Measurements from ENCODE around the gene CTU2. TPM values are rescaled to one million over a fixed set of nuclear protein-coding genes. Genes with fewer than 3 reads are reported as not detected.

The CTU2 gene
- total and polyA plus RNA-seq, 10 of the 15 experiments (the other 5 are each of a cell fraction or from before 2014, with no cell fraction given), result 0.32 to 44.5 (median 18.2) TPM

GRCh38 chr16:88699180-88699579, 7.1 kb upstream of the CTU2 start (continued):
- no peak for TF ChIP-seq JUND (IDR thresholded peaks at IDR 0.05; ENCODE audit: low read depth, low read length)
- TF ChIP-seq IRF4 (IDR thresholded peaks at IDR 0.05; ENCODE audit: low read depth, low read length), result no peak
- no peak for TF ChIP-seq MLLT1 (IDR thresholded peaks at IDR 0.05)
- no peak for TF ChIP-seq FOS (IDR thresholded peaks at IDR 0.05; ENCODE audit: borderline replicate concordance, extremely low read depth, insufficient read length)
- no peak for TF ChIP-seq PRDM15 (CRISPR knock-in tag; IDR thresholded peaks at IDR 0.05)

GRCh38 chr16:88700322-88700635, 6.0 kb upstream of the CTU2 start:
- intact Hi-C loops (cut with micrococcal nuclease; ENCODE audit: unreplicated experiment), result no loop called here
- POLR2A ChIA-PET, result interaction anchor here (0.8 to 2.3 kb wide), 7 partner anchors 8 to 51 kb away, joined by 3 to 6 read pairs (median 4); partner anchors contain the start of genes MVD and SNAI3
- peak overlapping the region; percentile 95 for H3K4me2 ChIP-seq (ENCODE audit: control insufficient read depth, insufficient read depth)

More at GRCh38 chr16:88700322-88700635, 6.0 kb upstream of the CTU2 start:
- H3K4me3 ChIP-seq, result peak overlapping the region; percentile 65; the same call in 1 of the 2 replicates
- H2AFZ ChIP-seq (ENCODE audit: control insufficient read depth, low read depth, low read length), result peak overlapping the region; percentile 58; the same call in 1 of the 2 replicates
- no TSS peak for BruUV-seq (replicated peaks)
- DNase-seq (ENCODE audit: low read depth, low spot score) (no peak), FAIRE-seq (peak; percentile 71), ATAC-seq (no peak)
- 16% methylated on average over 14 of the region's 14 CpGs for WGBS (ENCODE audit: insufficient coverage, insufficient replicate concordance, low lambda C conversion rate, missing lambda C conversion rate)
- CTCF ChIA-PET, result interaction anchor here (0.5 to 3.3 kb wide), 8 partner anchors 9 to 152 kb away, joined by 3 to 26 read pairs (median 6); partner anchors contain the start of gene MVD
- RAD21 ChIA-PET (ENCODE audit: unreplicated experiment), result interaction anchor here (2.5 kb wide), 1 partner anchor 19 kb away, joined by 10 read pairs; no protein-coding TSS in a partner anchor
- H4K20me1 ChIP-seq (ENCODE audit: control insufficient read depth, insufficient read depth), result no peaks in the 10 kb centered on the region
- SMC1A ChIA-PET (ENCODE audit: uncharacterized antibody, unreplicated experiment), result interaction anchor here (0.7 to 1.9 kb wide), 5 partner anchors 12 to 129 kb away, joined by 3 to 7 read pairs (median 3); no protein-coding TSS in a partner anchor
- peak overlapping the region; percentile 75 for H3K9ac ChIP-seq (ENCODE audit: control insufficient read depth, insufficient read depth, low read length)
- TF ChIP-seq IKZF1 (conservative IDR thresholded peaks at IDR 0.05) (no peak), CHD1 (IDR thresholded peaks at IDR 0.05; ENCODE audit: low read depth, low read length) (0 out of 2 replicates have a peak, but pooled peaks have one; percentile 29), MYB (IDR thresholded peaks at IDR 0.05; ENCODE audit: borderline replicate concordance, low read depth, low read length) (no peak), TCF3 (IDR thresholded peaks at IDR 0.05; ENCODE audit: borderline replicate concordance, insufficient read depth, low read depth, low read length) (no peak)
- no peaks in the 10 kb centered on the region for H3K27me3 ChIP-seq (replicated peaks in 1 of 2; ENCODE audit: control insufficient read depth in 2 of 2, insufficient read depth in 2 of 2, low read length in 1 of 2)
- in situ Hi-C loops (cut with MboI), result no loop called here
- peaks cover 32% of the 10 kb centered on the region for H3K79me2 ChIP-seq (ENCODE audit: control insufficient read depth, insufficient read depth, low read length)
- H3K36me3 ChIP-seq (ENCODE audit: control insufficient read depth in 2 of 2, insufficient read depth in 2 of 2, low read length in 1 of 2), result peaks cover 0 to 7% of the 10 kb centered on the region in 2 experiments; a peak in 2 of 4 replicates
- peaks cover 55% of the 10 kb centered on the region for H3K4me1 ChIP-seq (ENCODE audit: control insufficient read depth, insufficient read depth, low read length)
- H3K27ac ChIP-seq (ENCODE audit: control insufficient read depth, insufficient read depth), result peak overlapping the region; percentile 90
- H3K9me3 ChIP-seq (replicated peaks; ENCODE audit: control insufficient read depth, insufficient read depth, low read length), result no peaks in the 10 kb centered on the region

Data from GM12878 (cell line).